HG02970 (cell line): ENCODE data around the gene RNF4.
A peak's percentile ranks its signal among the peaks of the same experiment; 100 is the strongest.
"Not testable (repeated sequence)": the region's sequence is repeated elsewhere in the genome, so short reads cannot be mapped to it uniquely, and the experiment has no call there.

Experiments used
- ATAC-seq: cut with Tn5 transposase; IDR thresholded peaks from one replicate; pipeline ENCODE4 v1.9.1; 2021; ENCODE audit warnings: mild to moderate bottlenecking, moderate library complexity, moderate number of reproducible peaks; ENCODE audit not compliant: unreplicated experiment, low FRiP score

The RNF4 gene

DNA sequence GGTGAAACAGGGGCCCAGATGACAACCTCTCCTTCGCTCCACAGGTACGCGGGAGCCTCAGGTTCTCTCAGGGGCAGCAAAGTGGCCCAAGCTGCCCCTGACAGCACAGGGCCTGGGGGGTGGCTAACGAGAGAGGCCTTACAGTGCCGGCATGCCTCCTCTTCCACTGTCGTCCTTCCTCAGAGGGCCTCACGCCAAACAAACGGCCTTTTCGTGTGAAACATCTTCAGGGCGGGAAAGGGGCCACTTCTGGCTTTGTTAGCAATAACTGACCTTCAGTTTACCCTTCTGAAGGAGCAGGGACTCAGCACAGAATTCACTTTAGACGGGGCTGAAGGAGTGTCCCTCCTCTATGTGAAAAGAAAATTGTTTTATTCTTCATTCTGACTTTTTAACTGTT lies 46.0 kb downstream of the RNF4 start:
- not testable (repeated sequence) for ATAC-seq

DNA sequence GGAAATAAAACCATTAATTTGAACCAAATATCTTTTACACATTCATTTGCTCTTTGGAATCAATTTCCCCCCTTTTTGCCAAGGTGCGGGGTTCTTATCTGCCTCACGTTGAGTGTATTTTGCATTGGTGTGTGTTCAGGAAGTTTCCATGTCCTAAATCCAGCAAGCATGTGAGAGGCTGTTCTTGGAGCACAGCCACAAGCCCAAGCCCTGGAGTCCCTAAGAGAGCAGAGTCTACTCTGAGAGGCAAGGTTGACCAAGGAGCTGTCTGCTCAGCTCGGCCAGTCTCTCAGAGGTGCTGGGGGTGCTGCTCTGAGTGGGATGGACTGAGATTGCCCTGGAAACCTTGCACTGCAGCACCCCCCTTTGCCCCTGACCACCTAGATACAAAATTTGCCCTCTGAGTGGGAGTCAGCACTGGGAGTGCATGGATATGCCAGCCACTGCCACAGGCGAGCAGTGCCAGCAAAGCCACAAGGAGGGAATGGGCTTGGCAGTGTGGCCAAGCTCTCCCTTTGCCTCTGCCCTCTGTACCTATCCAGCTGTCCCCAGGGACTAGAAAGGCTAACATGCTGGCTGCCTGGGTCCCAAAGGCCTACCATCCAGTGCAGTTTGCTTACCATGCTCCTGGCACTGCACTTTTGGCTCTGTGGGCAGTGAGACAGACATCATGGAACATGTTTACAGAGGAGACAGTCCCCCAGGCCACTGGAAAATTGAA lies 47.1 kb downstream of the RNF4 start:
- ATAC-seq: no peak

DNA sequence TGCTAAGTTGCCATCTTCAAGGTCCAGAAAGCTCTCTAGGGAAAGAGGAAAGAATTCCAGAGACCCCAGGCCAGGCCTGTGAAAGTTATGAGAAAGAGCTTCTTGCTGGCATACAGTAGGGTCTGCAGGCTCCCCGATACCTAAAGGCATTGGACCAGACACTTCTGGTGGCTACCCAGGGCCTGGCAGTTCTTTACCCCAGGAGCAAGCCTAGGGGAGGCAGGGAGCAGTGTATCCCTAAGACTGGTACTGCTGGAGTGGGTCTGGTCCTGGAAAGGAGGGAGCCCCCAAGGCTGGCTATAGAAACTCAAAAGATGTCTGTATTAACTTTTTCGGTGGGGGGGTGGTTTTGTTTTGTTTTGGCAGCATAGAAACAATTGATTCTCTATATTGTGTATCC lies 47.7 kb downstream of the RNF4 start:
- ATAC-seq: no peak

DNA sequence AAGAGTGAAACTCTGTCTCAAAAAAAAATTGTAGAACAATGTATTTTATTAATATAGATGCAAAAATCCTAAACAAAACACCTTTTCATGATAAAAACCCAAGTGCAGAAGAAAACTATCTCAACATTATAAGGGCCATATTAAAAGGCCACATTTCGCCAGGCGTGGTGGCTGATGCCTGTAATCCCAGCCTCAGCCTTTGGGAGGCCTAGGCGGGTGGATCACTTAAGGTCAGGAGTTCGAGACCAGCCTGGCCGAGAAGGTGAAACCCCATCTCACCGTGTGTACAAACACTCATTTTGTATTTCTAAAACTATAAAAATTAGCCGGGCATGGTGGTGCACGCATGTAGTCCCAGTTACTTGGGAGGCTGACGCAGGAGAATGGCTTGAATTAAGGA lies 57.7 kb downstream of the RNF4 start:
- no peak for ATAC-seq

DNA sequence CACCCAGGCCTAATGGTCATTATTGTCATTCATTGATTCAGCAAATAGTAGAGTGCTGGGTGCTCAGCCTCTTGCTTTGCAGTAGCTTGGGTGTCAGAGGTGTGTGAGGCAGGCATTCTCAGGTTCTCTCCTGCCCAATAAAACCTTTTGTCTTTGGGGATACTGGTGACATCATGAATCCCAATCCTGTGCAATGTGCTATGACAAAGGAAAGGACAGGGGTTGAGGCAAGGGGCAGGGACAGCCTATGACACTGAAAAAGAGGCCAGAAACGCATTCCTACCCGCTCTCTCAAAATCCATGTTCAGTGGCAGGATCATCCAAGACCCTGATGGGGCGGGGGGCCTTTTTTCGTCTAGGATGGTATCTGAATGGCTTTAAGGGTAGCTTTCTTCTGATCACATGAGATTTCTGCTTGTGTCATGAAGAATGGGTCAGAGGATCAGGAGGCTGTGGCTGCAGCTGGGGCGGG lies 66.0 kb downstream of the RNF4 start:
- no peak for ATAC-seq

DNA sequence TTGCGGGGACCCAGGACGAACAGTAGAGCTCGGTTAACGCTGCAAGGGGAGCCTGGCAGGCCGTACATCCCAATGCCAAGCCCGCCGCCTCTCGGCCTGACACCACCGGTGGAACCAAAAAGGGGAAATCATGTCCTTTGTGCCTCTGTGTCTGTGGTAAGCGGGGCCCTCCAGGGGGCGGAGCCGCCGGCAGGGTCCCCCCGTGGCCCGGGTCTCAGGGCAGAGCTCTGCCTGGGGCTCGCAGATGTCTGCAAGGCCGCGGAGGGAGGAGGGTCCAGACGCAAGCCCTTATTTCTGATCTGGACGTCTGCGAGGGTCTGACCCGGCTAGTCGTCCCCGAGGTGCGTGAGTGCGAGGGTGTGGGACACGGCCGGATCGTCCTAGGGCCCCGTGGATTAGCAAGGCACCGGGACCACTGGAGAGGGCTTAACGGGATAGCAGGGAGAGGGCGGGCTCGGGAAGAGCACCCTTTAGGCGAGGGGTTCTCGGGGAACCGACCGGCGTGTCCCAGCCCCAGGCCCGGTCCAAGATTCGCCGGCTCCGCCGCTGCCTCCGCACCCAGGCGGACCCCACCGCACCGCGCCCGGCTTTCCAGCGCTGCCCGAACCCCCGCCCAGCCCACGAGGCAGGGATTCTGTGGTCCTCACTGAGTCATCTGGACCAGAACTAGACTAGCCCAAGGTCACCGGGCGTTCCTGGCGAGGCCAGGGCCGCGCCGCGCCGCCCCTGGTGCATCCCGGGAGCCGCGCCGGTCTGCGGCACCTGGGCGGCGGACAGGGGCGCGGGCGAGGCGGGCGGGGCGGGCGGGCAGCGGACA lies 66.7 kb downstream of the RNF4 start:
- no peak for ATAC-seq

DNA sequence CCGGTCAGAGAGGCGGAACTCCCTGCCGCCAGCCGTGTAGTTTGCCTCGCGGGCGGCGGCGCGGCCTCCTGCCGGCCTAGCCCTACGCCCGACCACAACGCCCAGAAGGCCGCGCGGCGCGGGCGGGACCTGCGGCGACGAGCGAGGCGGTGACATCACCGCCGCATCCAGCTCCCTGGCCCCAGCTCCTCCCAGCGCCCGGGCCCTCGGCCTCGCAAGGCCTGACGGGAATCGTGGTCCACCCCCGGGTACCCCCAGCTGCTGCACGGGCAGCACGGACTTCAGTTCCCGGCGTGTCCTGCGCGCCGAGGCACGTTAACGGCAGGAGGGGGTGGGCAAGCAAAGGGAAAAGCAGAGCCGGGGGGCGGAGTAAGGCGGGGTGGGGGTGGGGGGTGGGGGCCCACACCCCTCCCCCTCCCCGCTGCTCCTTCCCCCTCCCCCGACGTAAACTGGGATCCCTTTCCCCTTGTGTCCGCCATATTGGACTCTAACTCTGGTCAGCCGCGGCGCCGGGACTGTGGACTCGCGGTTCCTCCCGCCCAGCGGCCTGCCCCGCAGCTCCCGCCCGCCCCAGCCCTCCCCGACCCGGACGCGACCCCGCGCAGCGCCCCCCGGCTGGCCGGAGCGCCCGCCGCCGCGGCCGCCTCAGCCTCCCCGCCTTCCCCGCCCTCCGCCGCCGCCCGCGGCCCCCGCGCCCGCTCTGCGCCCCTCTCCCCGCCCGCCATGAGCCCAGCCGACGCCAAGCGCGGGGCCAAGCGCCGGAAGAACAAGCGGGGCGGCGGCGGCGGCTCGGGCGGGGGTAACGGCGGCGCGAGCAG lies 67.5 kb downstream of the RNF4 start, which contains the start of gene FAM193A:
FAM193A (plus strand) TSS at position 455 of the 818 bp plus-strand sequence; CDS start at position 724, 269 bp downstream.
- ATAC-seq: peak; percentile 88

DNA sequence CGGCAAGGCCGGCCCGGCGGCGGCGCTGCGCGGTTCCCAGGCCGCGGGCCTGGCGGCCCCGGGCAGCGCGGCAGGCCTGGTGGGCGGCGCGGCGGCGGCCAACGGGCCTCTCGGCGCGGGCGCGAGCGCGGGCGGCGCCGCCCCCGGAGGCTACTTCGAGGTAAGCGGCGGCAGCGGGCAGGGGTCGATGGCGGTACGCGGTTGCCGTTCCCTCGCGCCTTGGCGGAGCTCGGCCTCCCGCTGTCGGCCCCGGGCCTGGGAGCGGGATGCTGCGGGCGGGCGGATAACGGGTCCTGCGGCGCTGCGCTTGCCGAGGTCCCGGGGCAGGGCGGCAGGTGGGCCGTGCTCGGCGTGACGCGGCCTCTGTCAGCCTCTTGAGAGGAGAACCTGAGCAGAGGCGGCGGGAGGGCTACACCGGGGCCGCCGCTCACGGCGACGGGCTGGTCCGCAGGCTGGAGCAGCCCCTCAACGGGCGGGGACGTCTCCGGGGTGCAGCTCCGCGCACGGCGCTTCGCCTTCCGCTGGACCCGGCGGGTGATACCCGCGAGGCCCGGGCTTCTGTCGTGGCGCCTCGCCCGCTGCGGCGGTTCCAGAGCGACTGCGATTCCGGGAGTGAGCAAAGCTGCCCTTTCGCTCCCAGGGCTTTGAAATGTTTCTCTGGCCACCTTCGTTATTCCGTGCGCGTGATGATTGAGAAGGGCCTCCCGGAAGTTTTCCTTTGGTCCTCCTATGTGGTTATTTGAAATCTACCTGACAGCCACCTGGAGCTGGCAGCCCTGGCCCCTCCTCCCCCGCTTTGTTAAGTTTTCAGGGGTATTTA lies 68.3 kb downstream of the RNF4 start:
- peak; percentile 26 for ATAC-seq

DNA sequence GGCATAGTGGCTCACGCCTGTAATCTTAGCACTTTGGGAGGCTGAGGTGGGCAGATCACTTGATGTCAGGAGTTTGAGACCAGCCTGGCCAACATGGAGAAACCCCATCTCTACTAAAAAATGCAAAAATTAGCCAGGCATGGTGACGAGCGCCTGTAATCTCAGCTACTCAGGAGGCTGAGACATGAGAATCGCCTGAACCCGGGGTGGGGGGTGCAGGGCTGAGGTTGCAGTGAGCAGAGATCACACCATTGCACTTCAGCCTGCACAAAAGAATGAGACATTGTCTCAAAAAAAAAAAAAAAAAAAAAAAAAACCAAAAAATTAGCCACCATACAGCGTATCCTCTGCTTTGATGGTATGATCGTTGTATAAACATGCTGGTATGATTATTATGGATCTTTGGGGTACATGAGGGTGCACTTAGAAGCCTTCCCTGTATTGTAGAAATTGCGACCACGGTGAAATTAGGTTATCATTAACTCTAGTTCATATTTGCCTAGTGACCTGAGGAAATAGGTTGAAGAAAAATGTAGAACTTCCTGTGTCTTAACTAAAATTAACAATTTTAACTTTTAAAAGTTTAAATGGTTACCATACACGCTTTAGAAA lies 74.8 kb downstream of the RNF4 start:
- not testable (repeated sequence) for ATAC-seq

DNA sequence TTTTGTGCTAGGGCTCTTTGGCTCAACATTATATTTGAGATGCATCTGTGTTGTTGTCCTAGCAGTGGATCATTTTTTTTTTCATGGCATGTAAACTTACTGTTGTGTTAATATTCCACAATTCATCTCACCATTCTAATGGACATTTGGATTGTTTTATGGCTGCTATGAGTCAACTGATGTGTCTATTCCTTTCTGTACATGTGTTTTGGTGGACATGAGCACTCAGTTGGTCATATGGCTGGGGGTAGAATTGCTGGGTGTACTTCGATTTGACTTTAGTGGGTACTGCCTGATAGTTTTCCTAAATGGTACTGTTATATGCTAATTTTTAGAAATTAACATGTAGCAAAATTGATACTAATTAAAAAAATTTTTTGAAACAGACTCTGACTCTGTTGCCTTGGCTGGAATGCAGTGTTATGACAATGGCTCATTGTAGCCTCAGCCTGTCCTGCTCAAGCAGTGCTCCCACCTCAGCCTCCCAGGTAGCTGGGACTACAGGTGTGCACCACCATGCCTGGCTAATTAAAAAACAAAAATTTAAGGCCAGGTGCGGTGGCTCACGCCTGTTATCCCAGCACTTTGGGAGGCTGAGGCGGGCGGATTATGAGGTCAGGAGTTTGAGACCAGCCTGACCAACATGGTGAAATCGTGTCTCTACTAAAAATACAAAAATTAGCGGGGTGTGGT lies 76.6 kb downstream of the RNF4 start:
- no peak for ATAC-seq

DNA sequence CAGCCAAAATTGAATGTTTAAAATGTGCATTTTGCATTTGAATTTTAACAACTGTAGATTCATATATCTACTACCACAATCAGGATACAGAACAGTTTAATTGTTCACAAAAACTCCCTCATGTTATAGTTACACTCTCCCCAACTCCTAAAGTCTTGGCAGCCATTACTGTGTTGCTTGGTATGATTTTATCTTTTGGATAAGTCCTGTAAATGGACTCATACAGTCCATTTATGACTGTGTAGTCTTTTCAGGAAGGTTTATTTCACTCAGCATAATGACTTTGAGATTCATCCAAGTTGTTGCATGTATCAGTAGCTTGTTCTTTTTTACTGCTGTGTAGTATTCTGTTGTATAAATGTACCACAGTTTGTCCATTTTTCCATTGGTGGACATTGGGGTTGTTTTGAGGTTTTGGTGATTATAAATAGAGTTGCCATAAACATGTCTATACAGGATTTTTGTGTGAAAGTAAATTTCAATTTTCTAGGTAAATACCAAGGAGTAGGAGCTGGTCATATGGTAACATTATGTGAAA lies 77.4 kb downstream of the RNF4 start:
- no peak for ATAC-seq

DNA sequence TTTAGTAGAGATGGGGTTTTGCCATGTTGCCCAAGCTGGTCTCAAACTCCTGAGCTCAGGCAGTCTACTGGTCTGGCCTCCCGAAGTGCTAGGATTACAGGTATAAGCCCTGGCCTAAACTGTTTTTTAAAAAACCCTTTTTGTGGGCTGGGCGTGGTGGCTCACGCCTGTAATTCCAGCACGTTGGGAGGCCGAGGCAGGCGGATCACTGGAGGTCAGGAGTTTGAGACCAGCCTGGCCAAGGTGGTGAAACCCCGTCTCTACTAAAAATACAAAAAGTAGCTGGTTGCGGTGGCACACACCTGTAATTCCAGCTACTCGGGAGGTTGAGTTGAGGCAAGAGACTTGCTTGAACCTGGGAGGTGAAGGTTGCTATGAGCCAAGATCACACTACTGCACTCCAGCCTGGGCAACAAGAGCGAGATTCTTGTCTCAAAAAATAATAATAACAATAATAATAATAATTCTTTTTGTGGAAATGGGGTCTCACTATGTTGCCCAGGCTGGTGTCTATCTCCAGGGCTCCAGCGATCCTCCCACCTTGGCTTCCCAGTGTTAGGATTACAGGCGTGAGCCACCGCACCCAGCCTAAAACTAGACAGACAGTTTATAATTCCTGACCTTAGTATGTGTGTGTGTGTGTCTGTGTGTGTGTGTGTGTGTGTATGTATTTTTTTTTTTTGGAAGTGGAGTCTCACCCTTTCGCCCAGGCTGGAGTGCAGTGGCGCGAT lies 78.2 kb downstream of the RNF4 start:
- ATAC-seq: not testable (repeated sequence)

DNA sequence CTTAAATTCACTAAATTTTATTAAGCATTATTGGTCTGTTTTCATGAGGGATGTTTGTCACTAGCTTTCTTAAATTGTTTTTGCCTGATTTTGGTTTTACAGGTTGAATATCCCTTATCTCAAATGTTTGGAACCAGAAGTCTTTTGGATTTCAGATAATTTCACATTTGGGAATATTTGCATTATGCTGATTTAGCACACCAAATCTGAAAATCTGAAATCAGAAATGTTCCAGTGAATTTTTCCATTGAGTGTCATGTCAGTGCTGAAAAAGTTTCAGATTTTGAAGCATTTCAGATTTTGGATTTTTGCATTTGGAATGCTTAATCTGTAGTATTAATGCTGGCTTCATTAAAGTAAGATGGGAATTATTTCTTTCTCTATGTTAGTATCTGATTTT lies 82.2 kb downstream of the RNF4 start:
- no peak for ATAC-seq

DNA sequence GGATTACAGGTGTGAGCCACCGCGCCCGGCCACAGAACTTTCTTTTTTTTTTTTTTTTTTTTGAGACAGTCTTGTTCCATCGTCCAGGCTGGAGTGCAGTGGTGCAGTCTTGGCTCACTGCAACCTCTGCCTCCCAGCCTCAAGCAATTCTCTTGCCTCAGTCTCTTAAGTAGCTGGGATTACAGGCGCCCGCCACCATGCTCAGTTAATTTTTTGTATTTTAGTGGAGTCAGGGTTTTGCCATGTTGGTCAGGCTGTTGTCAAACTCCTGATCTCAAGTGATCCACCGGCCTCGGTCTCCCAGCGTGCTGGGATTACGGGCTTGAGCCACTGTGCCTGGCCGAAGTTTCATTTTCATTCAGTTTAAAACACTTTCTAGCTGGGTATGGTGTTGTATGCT lies 83.9 kb downstream of the RNF4 start:
- ATAC-seq: no peak

DNA sequence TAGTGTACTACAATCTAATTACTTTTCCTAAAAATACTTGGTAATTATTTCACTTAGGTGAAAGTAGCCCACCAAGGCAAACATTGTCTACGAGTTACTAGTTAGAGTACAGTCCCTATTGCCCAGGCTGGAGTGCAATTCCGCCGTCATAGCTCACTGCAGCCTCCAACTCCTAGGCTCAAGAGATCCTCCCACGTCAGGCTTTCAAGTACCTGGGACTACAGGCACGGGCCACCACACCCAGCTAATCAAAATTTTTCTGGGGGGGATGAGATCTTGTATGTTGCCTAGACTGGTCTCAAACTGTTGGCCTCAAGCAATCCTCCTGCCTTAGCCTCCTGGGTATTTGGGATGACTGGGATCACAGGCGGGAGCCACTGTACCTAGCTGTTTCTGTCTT lies 89.4 kb downstream of the RNF4 start:
- no peak for ATAC-seq

DNA sequence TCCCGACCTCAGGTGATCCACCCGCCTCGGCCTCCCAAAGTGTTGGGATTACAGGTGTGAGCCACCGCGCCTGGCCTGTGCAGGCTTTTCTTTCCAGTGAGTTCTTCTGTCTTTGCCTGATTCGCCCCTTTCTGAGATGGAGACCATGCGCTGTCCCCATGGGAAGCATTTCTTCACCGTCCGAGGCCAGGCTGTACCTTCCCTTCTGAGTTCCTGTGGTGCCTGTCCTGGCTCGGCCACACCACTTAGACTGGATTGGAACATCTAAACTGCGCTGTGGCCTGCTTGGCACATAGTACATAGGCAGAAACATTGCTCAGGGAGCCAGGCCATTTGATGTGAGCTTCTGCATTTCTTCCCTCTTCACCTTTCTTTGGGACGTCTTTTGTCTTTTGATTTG lies 91.3 kb downstream of the RNF4 start:
- no peak for ATAC-seq
